Stimulated activated CD8-positive, alpha-beta memory T cell treated with anti-CD3 and anti-CD28 coated beads, Interleukin-7, amount 100 ng/mL, for 1 hour (primary cell): ENCODE data around the gene HOXA7.

Experiments
- DNase-seq, 2 donors: peaks; one replicate each; pipeline ENCODE4 v3.0.0-alpha.2; 2020; ENCODE audit warnings: low read depth in 2 of 2

The HOXA7 gene

DNA sequence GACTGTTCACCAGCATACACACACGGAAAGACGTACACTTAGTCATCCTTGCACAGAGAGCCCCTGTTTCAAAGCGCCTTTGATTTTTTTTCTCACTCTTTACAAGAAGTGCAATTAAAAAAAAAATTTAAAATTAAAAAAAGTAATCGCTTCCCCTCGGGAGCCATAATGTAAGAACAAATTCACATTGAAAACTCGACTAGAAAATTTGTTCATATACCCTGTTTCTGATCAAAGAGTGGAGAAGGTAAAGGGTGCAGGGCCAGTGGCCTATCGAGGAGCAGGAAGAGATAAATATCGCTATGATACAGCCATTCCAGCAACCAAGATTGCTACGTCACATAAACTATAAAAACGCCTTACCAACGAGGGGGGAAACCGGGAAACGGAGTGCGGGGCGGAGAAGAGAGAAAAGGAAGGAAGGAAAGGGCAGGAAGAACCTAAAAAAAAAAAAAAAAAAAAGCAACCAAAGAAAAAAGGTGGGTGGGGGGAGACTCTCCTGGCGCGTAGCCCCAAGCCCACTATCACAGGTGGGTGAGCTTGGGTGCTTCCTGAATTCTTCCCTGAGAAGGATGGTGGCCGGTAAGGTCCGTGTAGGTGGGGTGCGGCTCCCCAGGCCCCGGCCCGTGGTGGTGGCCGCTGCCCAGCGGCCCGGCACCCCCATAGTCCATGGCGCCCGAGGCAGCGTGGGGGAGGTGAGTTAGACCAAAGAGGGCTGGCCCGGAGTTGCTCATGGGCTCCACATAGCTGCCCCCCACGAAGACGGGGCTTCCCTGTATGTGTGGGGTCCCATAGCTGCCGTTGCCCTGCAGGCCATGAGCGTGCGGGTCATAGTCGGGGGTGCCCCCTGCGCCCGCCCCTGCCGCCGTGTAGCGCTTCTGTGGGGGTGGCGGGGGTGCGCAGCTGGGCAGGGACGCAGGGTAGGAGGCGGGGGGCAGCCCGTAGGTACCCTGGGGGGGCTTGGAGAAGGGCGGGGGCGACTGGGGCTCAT lies 48.8 kb downstream of the HOXA7 start:
- DNase-seq = no peak

- DNase-seq = no peak
Observed at GRCh38 chr7:27106901-27107240, 49.6 kb downstream of the HOXA7 start.

DNA sequence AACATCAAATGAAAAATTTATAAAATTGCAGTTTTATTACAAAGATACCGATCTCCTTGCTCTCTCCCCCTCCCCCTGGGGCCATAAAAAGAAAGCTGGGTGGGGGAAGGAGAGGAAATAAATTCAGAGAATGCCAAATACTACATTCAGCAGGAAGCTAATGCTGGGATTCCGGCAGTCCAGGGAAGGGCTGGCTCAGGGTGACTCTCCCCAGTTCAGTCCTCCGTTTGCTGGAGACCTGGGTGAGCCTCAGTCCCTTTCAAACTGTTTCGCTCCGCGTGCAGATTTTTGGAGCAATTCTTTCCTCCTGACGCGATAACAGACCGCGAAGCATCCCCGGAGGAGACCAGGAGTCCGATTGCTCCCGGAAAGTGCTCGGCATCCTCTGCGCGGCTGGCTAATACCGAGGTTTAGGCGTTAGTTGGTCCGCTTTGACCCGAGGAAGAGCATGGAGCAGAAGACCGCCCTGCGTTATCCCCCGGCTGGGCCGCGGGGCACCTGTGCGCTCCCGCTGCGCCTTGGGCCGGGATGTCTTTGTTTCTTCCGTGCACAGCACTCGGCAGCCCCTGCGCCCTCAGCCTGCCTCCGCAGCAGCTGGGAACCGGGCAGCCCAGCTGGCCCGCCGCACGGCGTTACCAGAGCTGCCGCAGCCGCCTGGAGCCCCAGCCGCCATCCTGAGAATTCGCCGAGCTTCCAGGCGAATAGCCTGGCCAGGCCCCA lies 50.1 kb downstream of the HOXA7 start:
- no peak for DNase-seq

DNA sequence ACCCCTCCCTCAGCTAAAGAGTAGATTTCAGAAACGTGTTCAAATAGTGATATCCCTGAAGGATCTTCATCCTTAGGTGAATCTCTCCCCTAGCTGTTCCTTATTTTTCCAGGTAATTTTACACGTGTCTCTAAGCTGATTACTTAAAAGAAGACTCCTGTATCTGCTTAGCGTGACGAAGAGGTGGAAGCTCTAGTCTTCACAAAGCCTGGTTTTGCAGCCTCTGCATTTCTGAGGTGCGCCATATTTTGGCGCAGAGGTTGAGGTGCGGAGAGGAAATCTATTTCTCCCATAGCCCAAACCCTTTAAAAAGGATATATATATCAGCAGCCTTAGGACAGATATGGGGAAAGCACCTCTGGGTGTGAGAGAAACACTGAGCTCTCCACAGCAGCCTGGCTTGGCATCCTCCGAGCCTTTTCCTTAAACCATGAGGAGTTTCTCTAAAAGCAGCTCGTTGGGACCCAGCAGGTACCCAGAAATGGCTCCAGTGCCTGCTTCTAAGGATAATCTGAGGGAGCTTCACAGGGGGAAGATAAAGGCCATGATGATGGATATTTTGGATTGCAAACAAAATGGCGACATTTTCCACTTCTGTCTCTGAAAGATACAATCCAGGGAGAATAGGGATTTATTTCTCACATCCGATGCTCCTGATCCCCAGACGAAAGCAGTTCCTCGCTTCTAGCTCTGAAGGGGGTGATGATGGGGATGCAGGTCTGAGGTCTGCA lies 51.0 kb downstream of the HOXA7 start:
- DNase-seq = no peak

DNA sequence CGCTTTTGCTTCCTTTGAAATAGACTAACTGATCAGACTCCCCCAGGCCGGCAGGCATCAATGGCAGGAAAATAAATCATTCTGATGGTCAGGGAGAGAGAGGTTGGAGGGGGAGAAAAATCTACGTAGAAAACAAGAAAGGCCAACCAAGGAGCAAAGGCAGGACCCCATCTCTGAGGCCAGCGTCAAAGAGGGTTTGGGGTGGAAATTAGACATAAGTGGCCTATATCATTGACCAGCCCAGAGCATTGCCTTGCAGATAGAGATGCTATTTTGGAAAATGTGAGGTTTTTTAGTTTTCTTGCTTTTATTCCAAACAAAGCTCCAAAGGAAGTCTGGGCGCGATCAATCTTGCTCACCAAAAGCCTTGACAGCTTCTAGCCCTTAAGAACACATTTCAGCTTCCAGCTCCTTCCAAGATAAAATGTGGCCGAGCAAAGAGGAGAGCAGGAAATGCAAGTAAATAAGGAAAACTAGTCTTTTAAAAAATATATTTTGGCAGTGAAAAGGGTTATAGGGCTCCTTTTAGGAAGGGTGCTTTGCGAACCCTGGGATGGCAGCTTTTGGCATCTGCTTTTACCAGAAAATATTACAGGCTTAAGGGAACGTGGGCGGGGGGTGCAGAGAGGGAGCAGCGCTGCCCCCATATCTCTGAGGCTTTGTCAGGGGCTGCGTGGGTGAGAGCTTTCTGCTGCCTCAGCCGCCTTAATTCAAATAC lies 52.0 kb downstream of the HOXA7 start:
- no peak for DNase-seq
